IMR-90 (cell line): ENCODE data around the gene MEF2D. TPM values are rescaled to one million over a fixed set of nuclear protein-coding genes. Genes with fewer than 3 reads are reported as not detected.
A peak's percentile ranks its signal among the peaks of the same experiment; 100 is the strongest.

Experiments used
- ATAC-seq: fragments of 200-7000 bp; cut with Tn5 transposase; 2 replicates; pipeline ENCODE4 v1.9.1; 2020; ENCODE audit warnings: low read depth, mild to moderate bottlenecking, moderate library complexity
- BruUV-seq: library from RNA; stranded (reverse); fragments of 400-500 nt; replicated peaks from 2 replicates; lab custom pipeline; 2021; lab: Mats Ljungman, UMichigan
- CTCF ChIA-PET: fragments of 300-600 bp; formaldehyde crosslinking; extraction: SDS; loops from one replicate; lab custom pipeline; 2021; ENCODE audit warnings: antibody characterized with exemption; lab: Yijun Ruan, JAX
- POLR2A ChIA-PET: fragments of 300-600 bp; sonication (Branson Sonifier 250); formaldehyde crosslinking; loops from one replicate; lab custom pipeline; 2022; ENCODE audit warnings: antibody characterized with exemption; ENCODE audit not compliant: unreplicated experiment; lab: Charles Lee
- DNase-seq: peaks from one replicate; pipeline ENCODE4 v3.0.0; 2013
- H2AFZ ChIP-seq: replicated peaks from 2 replicates; pipeline ENCODE3; 2013; ENCODE audit warnings: low read length, mild to moderate bottlenecking; ENCODE audit not compliant: poor library complexity
- H2AK5ac ChIP-seq: 2 replicates; pipeline ENCODE4 v1.6.1; 2013; ENCODE audit warnings: low read depth, low read length, inconsistent platforms
- H2AK9ac ChIP-seq: replicated peaks from 2 replicates; pipeline ENCODE3; 2013; ENCODE audit warnings: mild to moderate bottlenecking, low read depth, low read length, moderate library complexity; ENCODE audit not compliant: poor library complexity
- H2BK120ac ChIP-seq: 2 replicates; pipeline ENCODE4 v1.6.1; 2013; ENCODE audit warnings: low read depth, low read length, inconsistent platforms
- H2BK15ac ChIP-seq: 3 replicates; pipeline ENCODE4 v1.6.1; 2013; ENCODE audit warnings: low read depth, low read length, inconsistent platforms
- H2BK20ac ChIP-seq: 2 replicates; pipeline ENCODE4 v1.6.1; 2013; ENCODE audit warnings: low read depth, mild to moderate bottlenecking, inconsistent platforms, low read length, moderate library complexity
- H2BK5ac ChIP-seq: 2 replicates; pipeline ENCODE4 v1.6.1; 2013; ENCODE audit warnings: mild to moderate bottlenecking, low read depth, low read length, inconsistent platforms; ENCODE audit not compliant: poor library complexity, severe bottlenecking
- H3K14ac ChIP-seq: replicated peaks from 2 replicates; pipeline ENCODE4 v1.6.1; 2013; ENCODE audit warnings: low read depth, low read length, inconsistent platforms
- H3K18ac ChIP-seq: 2 replicates; pipeline ENCODE4 v1.6.1; 2013; ENCODE audit warnings: low read depth, low read length, control low read depth
- H3K23ac ChIP-seq: 2 replicates; pipeline ENCODE4 v1.6.1; 2013; ENCODE audit warnings: low read depth, low read length, inconsistent platforms
- H3K27ac ChIP-seq: 2 replicates; pipeline ENCODE4 v1.5.1; 2013; ENCODE audit warnings: mild to moderate bottlenecking, control low read depth, low read length; ENCODE audit not compliant: insufficient read depth
- H3K27me3 ChIP-seq: 2 replicates; pipeline ENCODE4 v1.6.1; 2013; ENCODE audit warnings: low read length; ENCODE audit not compliant: control insufficient read depth, insufficient read depth
- H3K36me3 ChIP-seq: 2 replicates; pipeline ENCODE4 v1.6.1; 2013; ENCODE audit warnings: low read length, mixed read lengths; ENCODE audit not compliant: control insufficient read depth, insufficient read depth
- H3K4ac ChIP-seq: 2 replicates; pipeline ENCODE4 v1.6.1; 2013; ENCODE audit warnings: low read depth, low read length, inconsistent platforms
- H3K4me1 ChIP-seq: 2 replicates; pipeline ENCODE4 v1.6.1; 2013; ENCODE audit warnings: low read length, mixed read lengths; ENCODE audit not compliant: control insufficient read depth, insufficient read depth
- H3K4me2 ChIP-seq: 2 replicates; pipeline ENCODE4 v1.6.1; 2013; ENCODE audit warnings: low read depth, mild to moderate bottlenecking, control low read depth, low read length, moderate library complexity
- H3K4me3 ChIP-seq: 2 replicates; pipeline ENCODE4 v1.5.1; 2013; ENCODE audit warnings: low read depth, mild to moderate bottlenecking, control low read depth, low read length, moderate library complexity; ENCODE audit not compliant: insufficient read depth
- H3K56ac ChIP-seq: 2 replicates; pipeline ENCODE4 v1.6.1; 2013; ENCODE audit warnings: low read length, inconsistent platforms; ENCODE audit not compliant: insufficient read depth; ENCODE audit errors: extremely low read depth
- H3K79me1 ChIP-seq, 2 experiments: 2 replicates each; pipeline ENCODE4 v1.6.1; 2013; ENCODE audit warnings: low read length in 2 of 2, inconsistent platforms in 1 of 2, low read depth in 1 of 2
- H3K9ac ChIP-seq: 2 replicates; pipeline ENCODE4 v1.6.1; 2013; ENCODE audit warnings: low read depth, low read length, control low read depth
- H3K9me1 ChIP-seq: 2 replicates; pipeline ENCODE4 v1.6.1; 2013; ENCODE audit warnings: low read length, inconsistent platforms; ENCODE audit not compliant: insufficient read depth
- H3K9me3 ChIP-seq: 2 replicates; pipeline ENCODE4 v1.6.1; 2013; ENCODE audit warnings: low read length; ENCODE audit not compliant: control insufficient read depth, insufficient read depth
- H4K20me1 ChIP-seq: 2 replicates; pipeline ENCODE4 v1.6.1; 2013; ENCODE audit warnings: low read length, inconsistent platforms; ENCODE audit not compliant: insufficient read depth
- H4K5ac ChIP-seq: 2 replicates; pipeline ENCODE4 v1.6.1; 2013; ENCODE audit warnings: mild to moderate bottlenecking, low read depth, low read length, control low read depth
- H4K8ac ChIP-seq, 2 experiments: 2 replicates each; pipeline ENCODE4 v1.6.1; 2013; ENCODE audit warnings: low read depth in 2 of 2, low read length in 2 of 2, control low read depth in 1 of 2, inconsistent platforms in 1 of 2
- H4K91ac ChIP-seq: 2 replicates; pipeline ENCODE4 v1.6.1; 2013; ENCODE audit warnings: low read depth, low read length, inconsistent platforms; ENCODE audit not compliant: insufficient read depth
- CEBPB ChIP-seq: IDR thresholded peaks from 2 replicates; pipeline ENCODE4 v1.6.1; 2012; ENCODE audit warnings: low read depth, low read length, improper control_type of control experiment
- MAZ ChIP-seq: IDR thresholded peaks from 2 replicates; pipeline ENCODE4 v1.6.1; 2012; ENCODE audit warnings: low read depth, mild to moderate bottlenecking, low read length, improper control_type of control experiment, moderate library complexity, borderline replicate concordance
- NFE2L2 ChIP-seq: fragments of 150-350 bp; IDR thresholded peaks from 2 replicates; pipeline ENCODE4 v1.6.1; 2016; ENCODE audit warnings: low read depth, mild to moderate bottlenecking, low read length
- POLR2A ChIP-seq: IDR thresholded peaks from 2 replicates; pipeline ENCODE4 v1.6.1; 2012; ENCODE audit warnings: mild to moderate bottlenecking, low read depth, low read length
- RCOR1 ChIP-seq: IDR thresholded peaks from 2 replicates; pipeline ENCODE4 v1.6.1; 2012; ENCODE audit warnings: mild to moderate bottlenecking, low read length, improper control_type of control experiment; ENCODE audit not compliant: insufficient replicate concordance
- WGBS, 2 experiments: methylation state at CpG; one replicate each; pipeline versions ENCODE4 v1.1.5 to v1.1.7; 2013; ENCODE audit warnings: missing lambda C conversion rate in 2 of 2; ENCODE audit not compliant: insufficient read length in 1 of 2; ENCODE audit errors: extremely low coverage in 2 of 2; 5-methylcytosine and 5-hydroxymethylcytosine counted together
- dilution Hi-C: fragments of 300-500 bp; cut with HindIII; formaldehyde crosslinking; loops from one replicate; pipeline ENCODE4 v1.14.3; 2018; ENCODE audit warnings: low sequenced_read_pairs; ENCODE audit not compliant: unreplicated experiment
- in situ Hi-C: fragments of 300-500 bp; cut with MboI; formaldehyde crosslinking; loops from 3 replicates; pipeline ENCODE4 v1.14.3; 2019; ENCODE audit warnings: low sequenced_read_pairs, inconsistent platforms, mixed read lengths
- intact Hi-C: fragments of 100-400 bp; cut with micrococcal nuclease; formaldehyde crosslinking; loops from 2 replicates; pipeline ENCODE4 v1.10.0; 2022
- polyA plus RNA-seq, 3 experiments: library from polyadenylated mRNA; depleted of rRNA; stranded (reverse); fragments of >200 nt; gene quantifications; 2 replicates each; pipeline ENCODE4 v1.2.3, GENCODE V29; 2012; ENCODE audit warnings: low replicate concordance in 1 of 3
- total RNA-seq: library from RNA; depleted of rRNA; stranded (reverse); fragments of >200 nt; gene quantifications from 2 replicates; pipeline ENCODE4 v1.2.3, GENCODE V29; 2012

Gene MEF2D
- total and polyA plus RNA-seq, 2 of the 4 experiments (the other 2 are of a cell fraction), result 2.9 to 20.0 TPM

- no peak overlapping the region for H3K4me2 ChIP-seq
- H3K36me3 ChIP-seq, result no peaks in the 10 kb centered on the region
- H3K14ac ChIP-seq, result no peak overlapping the region
- 0 out of 2 replicates have a peak overlapping the region, but pooled peaks have one; percentile 1 for H3K23ac ChIP-seq
- peak overlapping the region; percentile 51; the same call in 1 of the 2 replicates for H2BK20ac ChIP-seq
- peak overlapping the region; percentile 31; the same call in 1 of the 3 replicates for H2BK15ac ChIP-seq
- no peaks in the 10 kb centered on the region for H3K9me3 ChIP-seq
- ChIA-PET CTCF (no interaction called here), POLR2A (no interaction called here)
- TF ChIP-seq MAZ (no peak), POLR2A (no peak), RCOR1 (no peak), NFE2L2 (no peak), CEBPB (no peak)
- peaks cover 53% of the 10 kb centered on the region for H3K4me1 ChIP-seq
- no peak overlapping the region for H3K18ac ChIP-seq
- H4K8ac ChIP-seq, result no peak overlapping the region
- no peak overlapping the region for H2AK9ac ChIP-seq
- H3K79me1 ChIP-seq, result peaks cover 9 to 42% of the 10 kb centered on the region in 2 experiments; a peak in 3 of 4 replicates
- H2BK5ac ChIP-seq, result no peak overlapping the region
- no peak overlapping the region for H3K56ac ChIP-seq
- no peak for DNase-seq
- H4K91ac ChIP-seq, result no peak overlapping the region
- in situ Hi-C loops, result no loop called here
- H3K27ac ChIP-seq, result no peak overlapping the region
- H3K4me3 ChIP-seq, result no peak overlapping the region
- no peak overlapping the region for H2AFZ ChIP-seq
- dilution Hi-C loops, result no loop called here
- no peak for ATAC-seq
- H3K4ac ChIP-seq, result no peak overlapping the region
- no peak overlapping the region for H2BK120ac ChIP-seq
- no CpG with 5 or more reads among the region's 2 CpGs for WGBS, 2 experiments
- BruUV-seq, result no TSS peak
- no peaks in the 10 kb centered on the region for H3K27me3 ChIP-seq
- peak overlapping the region; percentile 45; the same call in 1 of the 2 replicates for H2AK5ac ChIP-seq
- intact Hi-C loops, result loop anchor here (10.0 kb wide), 1 partner anchor 218 kb away; the partner anchor contains the start of genes ISG20L2 and METTL25B
- H4K5ac ChIP-seq, result no peak overlapping the region
- no peaks in the 10 kb centered on the region for H4K20me1 ChIP-seq
- no peak overlapping the region for H3K9ac ChIP-seq
- peaks cover 48% of the 10 kb centered on the region for H3K9me1 ChIP-seq
These were observed 5.9 kb upstream of the MEF2D start for GRCh38 chr1:156506450-156506849.
